ENCODE results near the gene RCAN2. TPM values are rescaled to one million over a fixed set of nuclear protein-coding genes. Genes with fewer than 3 reads are reported as not detected.

The RCAN2 gene
- total RNA-seq, 1 experiment from 2014 or later, result 0.05 TPM

- Histone ChIP-seq H3K27ac (ENCODE audit: low read length) (no peak overlapping the region), H3K27me3 (ENCODE audit: control insufficient read depth, insufficient read depth, low read length) (no peaks in the 10 kb centered on the region), H3K4me1 (ENCODE audit: control insufficient read depth, insufficient read depth, low read length) (no peaks in the 10 kb centered on the region), H3K36me3 (ENCODE audit: control insufficient read depth, insufficient read depth, low read length) (no peaks in the 10 kb centered on the region), H3K4me3 (ENCODE audit: low read depth in 2 of 2, low read length in 2 of 2) (no peak overlapping the region), H3K9me3 (ENCODE audit: control insufficient read depth, insufficient read depth, low read depth, low read length) (no peaks in the 10 kb centered on the region)
- in situ Hi-C loops (cut with HindIII; ENCODE audit: low pct_unique_long_range_greater_than_20kb, low sequenced_read_pairs), result no loop called here
- BruUV-seq (replicated peaks), result no TSS peak
- TF ChIP-seq, protein P1, sequence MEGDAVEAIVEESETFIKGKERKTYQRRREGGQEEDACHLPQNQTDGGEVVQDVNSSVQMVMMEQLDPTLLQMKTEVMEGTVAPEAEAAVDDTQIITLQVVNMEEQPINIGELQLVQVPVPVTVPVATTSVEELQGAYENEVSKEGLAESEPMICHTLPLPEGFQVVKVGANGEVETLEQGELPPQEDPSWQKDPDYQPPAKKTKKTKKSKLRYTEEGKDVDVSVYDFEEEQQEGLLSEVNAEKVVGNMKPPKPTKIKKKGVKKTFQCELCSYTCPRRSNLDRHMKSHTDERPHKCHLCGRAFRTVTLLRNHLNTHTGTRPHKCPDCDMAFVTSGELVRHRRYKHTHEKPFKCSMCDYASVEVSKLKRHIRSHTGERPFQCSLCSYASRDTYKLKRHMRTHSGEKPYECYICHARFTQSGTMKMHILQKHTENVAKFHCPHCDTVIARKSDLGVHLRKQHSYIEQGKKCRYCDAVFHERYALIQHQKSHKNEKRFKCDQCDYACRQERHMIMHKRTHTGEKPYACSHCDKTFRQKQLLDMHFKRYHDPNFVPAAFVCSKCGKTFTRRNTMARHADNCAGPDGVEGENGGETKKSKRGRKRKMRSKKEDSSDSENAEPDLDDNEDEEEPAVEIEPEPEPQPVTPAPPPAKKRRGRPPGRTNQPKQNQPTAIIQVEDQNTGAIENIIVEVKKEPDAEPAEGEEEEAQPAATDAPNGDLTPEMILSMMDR (IDR thresholded peaks at IDR 0.05), result no peak
- TF ChIP-seq SIN3A (IDR thresholded peaks at IDR 0.05; ENCODE audit: borderline replicate concordance, insufficient read depth, low read depth, low read length) (no peak), TCF7L2 (IDR thresholded peaks at IDR 0.05; ENCODE audit: low read depth, low read length) (no peak), REST (IDR thresholded peaks at IDR 0.05; ENCODE audit: insufficient read depth in 1 of 2, low read depth in 2 of 2, low read length in 1 of 2) (no peak)
- ChIA-PET CTCF (no interaction called here), POLR2A (no interaction called here)
- DNase-seq (ENCODE audit: low read depth, low spot score), result no peak
- intact Hi-C loops (cut with micrococcal nuclease; ENCODE audit: unreplicated experiment), result no loop called here
- no peak for ATAC-seq
Measured at GRCh38 chr6:46234700-46235099, 256.5 kb downstream of the RCAN2 start.

DNA sequence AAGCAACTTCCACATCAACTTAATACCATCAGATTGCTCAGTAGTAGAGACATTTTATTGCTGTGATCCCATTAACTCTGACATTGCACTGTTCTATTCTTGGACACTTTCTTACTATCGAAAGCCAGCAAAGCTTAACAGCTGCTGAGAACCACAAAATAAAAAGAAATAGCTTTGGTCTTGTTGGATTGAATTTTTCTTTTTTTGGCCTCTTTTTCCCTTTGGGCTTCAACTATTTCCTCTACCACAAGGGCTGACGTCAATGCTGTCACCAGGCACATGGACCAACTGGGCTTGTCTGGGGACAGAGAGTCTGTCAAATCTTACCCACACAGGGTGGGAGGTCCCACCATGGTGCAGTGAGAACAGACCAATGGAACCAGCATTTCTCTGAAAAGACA is 257.1 kb downstream of the RCAN2 start:
- no peaks in the 10 kb centered on the region for H3K4me1 ChIP-seq (ENCODE audit: control insufficient read depth, insufficient read depth, low read length)
- no TSS peak for BruUV-seq (replicated peaks)
- TF ChIP-seq SIN3A (IDR thresholded peaks at IDR 0.05; ENCODE audit: borderline replicate concordance, insufficient read depth, low read depth, low read length), result no peak
- TF ChIP-seq TCF7L2 (IDR thresholded peaks at IDR 0.05; ENCODE audit: low read depth, low read length), result no peak
- no peak for TF ChIP-seq REST (IDR thresholded peaks at IDR 0.05; ENCODE audit: insufficient read depth in 1 of 2, low read depth in 2 of 2, low read length in 1 of 2)
- TF ChIP-seq, protein P1 (IDR thresholded peaks at IDR 0.05), result no peak
- TF ChIP-seq POLR2AphosphoS5 (IDR thresholded peaks at IDR 0.05; ENCODE audit: low read depth, low read length), result no peak
- CTCF ChIA-PET, result no interaction called here
- in situ Hi-C loops (cut with HindIII; ENCODE audit: low pct_unique_long_range_greater_than_20kb, low sequenced_read_pairs) (no loop called here), intact Hi-C loops (cut with micrococcal nuclease; ENCODE audit: unreplicated experiment) (no loop called here)
- H3K27me3 ChIP-seq (ENCODE audit: control insufficient read depth, insufficient read depth, low read length), result no peaks in the 10 kb centered on the region
- no peaks in the 10 kb centered on the region for H3K9me3 ChIP-seq (ENCODE audit: control insufficient read depth, insufficient read depth, low read depth, low read length)
- no peak for ATAC-seq
- POLR2A ChIA-PET, result no interaction called here
- H3K36me3 ChIP-seq (ENCODE audit: control insufficient read depth, insufficient read depth, low read length), result no peaks in the 10 kb centered on the region
- H3K4me3 ChIP-seq (ENCODE audit: low read depth in 2 of 2, low read length in 2 of 2), result no peak overlapping the region
- H3K27ac ChIP-seq (ENCODE audit: low read length), result no peak overlapping the region
- no peak for DNase-seq (ENCODE audit: low read depth, low spot score)
